HepG2 (cell line): ENCODE data around the gene ASIC2. TPM values are rescaled to one million over a fixed set of nuclear protein-coding genes. Genes with fewer than 3 reads are reported as not detected.

ENCODE experiments used
- ATAC-seq: fragments of 200-7000 bp; cut with Tn5 transposase; 3 replicates; pipeline ENCODE4 v1.9.1; 2020; ENCODE audit warnings: mild to moderate bottlenecking, moderate library complexity
- BruUV-seq: library from RNA; stranded (reverse); fragments of 400-500 nt; replicated peaks from 2 replicates; lab custom pipeline; 2021; lab: Mats Ljungman, UMichigan
- CTCF ChIA-PET: fragments of 300-600 bp; formaldehyde crosslinking; extraction: SDS; loops from one replicate; lab custom pipeline; 2021; ENCODE audit warnings: low total read pairs, inconsistent platforms, low intra/inter-chr PET ratio; lab: Yijun Ruan, JAX
- POLR2A ChIA-PET: fragments of 350-600 bp; sonication (Branson Sonifier 250); formaldehyde crosslinking; loops from one replicate; lab custom pipeline; 2020; ENCODE audit warnings: antibody characterized with exemption, inconsistent platforms; lab: Yijun Ruan, JAX
- DNase-seq: peaks from one replicate; pipeline ENCODE4 v3.0.0-alpha.2; 2015; ENCODE audit warnings: low spot score
- FAIRE-seq: peaks from 3 replicates; lab custom pipeline; 2011; peaks lifted over from hg19 to GRCh38; lab: Jason Lieb, UNC
- H2AFZ ChIP-seq: one replicate; pipeline ENCODE4 v1.6.1; 2011; ENCODE audit warnings: low read length, inconsistent platforms
- H3K27ac ChIP-seq: fragments of 300-600 bp; 3 replicates; pipeline ENCODE4 v1.8.0; 2011; ENCODE audit warnings: mixed run types, mild to moderate bottlenecking, mixed read lengths, low read length, inconsistent platforms; ENCODE audit not compliant: insufficient read depth; ENCODE audit errors: extremely low read length
- H3K27me3 ChIP-seq, 2 experiments: fragments of 200-600 bp in 1 of 2; 2 replicates in 1 of 2; 3 replicates in 1 of 2; pipeline versions ENCODE4 v1.6.0 to v1.8.0; 2011; ENCODE audit warnings: low read length in 2 of 2, mild to moderate bottlenecking in 2 of 2, moderate library complexity in 2 of 2, inconsistent platforms in 1 of 2; ENCODE audit not compliant: insufficient read depth in 2 of 2, control insufficient read depth in 1 of 2
- H3K36me3 ChIP-seq, 2 experiments: fragments of 200-600 bp in 1 of 2; replicated peaks in 1 of 2; 2 replicates in 1 of 2; 3 replicates in 1 of 2; pipeline versions ENCODE4 v1.5.1 to v1.8.0; 2011; ENCODE audit warnings: low read length in 2 of 2, inconsistent platforms in 1 of 2; ENCODE audit not compliant: insufficient read depth in 2 of 2, control insufficient read depth in 1 of 2
- H3K4me1 ChIP-seq: 2 replicates; pipeline ENCODE4 v1.5.1; 2012; ENCODE audit warnings: low read length, inconsistent platforms; ENCODE audit not compliant: insufficient read depth
- H3K4me2 ChIP-seq: 2 replicates; pipeline ENCODE4 v1.6.0; 2011; ENCODE audit warnings: low read depth, low read length, inconsistent platforms
- H3K4me3 ChIP-seq, 3 experiments: fragments of 200-600 bp in 1 of 3; sonication (generic), shearing (Covaris generic) in 1 of 3; replicated peaks in 1 of 3; 2 replicates each; pipeline ENCODE4 v1.5.1; 2011 to 2016; ENCODE audit warnings: low read length in 3 of 3, inconsistent platforms in 2 of 3, low read depth in 2 of 3, mild to moderate bottlenecking in 2 of 3, control low read depth in 1 of 3, mixed read lengths in 1 of 3; ENCODE audit not compliant: insufficient read depth in 1 of 3
- H3K79me2 ChIP-seq: one replicate; pipeline ENCODE4 v1.6.1; 2011; ENCODE audit warnings: low read length, inconsistent platforms; ENCODE audit not compliant: insufficient read depth
- H3K9ac ChIP-seq: 2 replicates; pipeline ENCODE4 v1.6.0; 2011; ENCODE audit warnings: mild to moderate bottlenecking, low read depth, low read length, inconsistent platforms; ENCODE audit not compliant: insufficient read depth
- H3K9me3 ChIP-seq: 2 replicates; pipeline ENCODE4 v1.5.1; 2012; ENCODE audit warnings: mild to moderate bottlenecking, low read length
- H4K20me1 ChIP-seq: 2 replicates; pipeline ENCODE4 v1.6.0; 2011; ENCODE audit warnings: inconsistent platforms, mild to moderate bottlenecking, low read length, moderate library complexity; ENCODE audit not compliant: insufficient read depth
- EHMT2 ChIP-seq: fragments of 200-600 bp; sonication (generic); IDR thresholded peaks from 2 replicates; pipeline ENCODE4 v1.7.0; 2017; ENCODE audit warnings: antibody characterized with exemption, low read depth, low read length, borderline replicate concordance
- KAT8 ChIP-seq: IDR thresholded peaks from 2 replicates; pipeline ENCODE4 v1.6.1; 2016; ENCODE audit warnings: missing genetic modification reagents, missing compliant biosample characterization
- MTA3 ChIP-seq: sonication (generic); formaldehyde crosslinking; IDR thresholded peaks from 2 replicates; pipeline ENCODE4 v1.4.0; 2020; ENCODE audit warnings: missing genetic modification reagents
- ONECUT2 ChIP-seq: sonication (generic); formaldehyde crosslinking; IDR thresholded peaks from 2 replicates; pipeline ENCODE4 v1.4.0; 2020; ENCODE audit warnings: missing genetic modification reagents
- ZKSCAN5 ChIP-seq: sonication (generic); formaldehyde crosslinking; IDR thresholded peaks from 2 replicates; pipeline ENCODE4 v1.5.1; 2020; ENCODE audit warnings: mild to moderate bottlenecking, missing genetic modification reagents
- ZNF292 ChIP-seq: sonication (generic); formaldehyde crosslinking; IDR thresholded peaks from 2 replicates; pipeline ENCODE4 v1.8.1; 2022; ENCODE audit warnings: mild to moderate bottlenecking, low read depth, missing genetic modification reagents, borderline replicate concordance
- ZNF83 ChIP-seq: sonication (generic); formaldehyde crosslinking; IDR thresholded peaks from 2 replicates; pipeline ENCODE4 v1.4.0; 2020; ENCODE audit warnings: missing genetic modification reagents, mild to moderate bottlenecking, borderline replicate concordance
- WGBS: methylation state at CpG from one replicate; pipeline ENCODE4 v1.1.6; 2017; ENCODE audit warnings: low lambda C conversion rate; 5-methylcytosine and 5-hydroxymethylcytosine counted together
- in situ Hi-C: cut with HindIII; loops from 2 replicates; pipeline ENCODE4 v1.10.0; 2017; ENCODE audit warnings: low pct_unique_long_range_greater_than_20kb; ENCODE audit not compliant: extremely low pct_ligation_motif_present
- intact Hi-C: fragments of 100-400 bp; cut with micrococcal nuclease; formaldehyde crosslinking; loops from one replicate; pipeline ENCODE4 v1.10.0; 2022; ENCODE audit not compliant: unreplicated experiment
- polyA plus RNA-seq, 8 experiments: library from polyadenylated mRNA; depleted of rRNA in 3 of 8; stranded (reverse) in 7 of 8; unstranded in 1 of 8; fragments of >200 nt; fragmentation: Illumina TruSeq in 4 of 8; extraction: Trizol in 4 of 8; gene quantifications; 2 replicates each; pipeline versions ENCODE4 v1.2.1 to v1.2.3, GENCODE V29; 2011 to 2016; ENCODE audit warnings: low read depth in 4 of 8, missing spikeins in 1 of 8, mixed read lengths in 1 of 8; ENCODE audit not compliant: insufficient read depth in 1 of 8
- total RNA-seq, 5 experiments: library from RNA; depleted of rRNA; stranded (reverse); fragments of >200 nt; fragmentation: Illumina TruSeq; extraction: Trizol; gene quantifications; 2 replicates each; pipeline ENCODE4 v1.2.3, GENCODE V29; 2016; ENCODE audit warnings: low read depth in 1 of 5
- TF ChIP-seq, protein P1 (sequence below): sonication (generic); formaldehyde crosslinking; IDR thresholded peaks from 2 replicates; pipeline ENCODE4 v1.5.0; 2020; ENCODE audit warnings: mild to moderate bottlenecking, missing genetic modification reagents, borderline replicate concordance

Gene ASIC2
- total and polyA plus RNA-seq, 2 of the 13 experiments (the other 11 are each of a cell fraction or from before 2014, with no cell fraction given) = not detected

DNA sequence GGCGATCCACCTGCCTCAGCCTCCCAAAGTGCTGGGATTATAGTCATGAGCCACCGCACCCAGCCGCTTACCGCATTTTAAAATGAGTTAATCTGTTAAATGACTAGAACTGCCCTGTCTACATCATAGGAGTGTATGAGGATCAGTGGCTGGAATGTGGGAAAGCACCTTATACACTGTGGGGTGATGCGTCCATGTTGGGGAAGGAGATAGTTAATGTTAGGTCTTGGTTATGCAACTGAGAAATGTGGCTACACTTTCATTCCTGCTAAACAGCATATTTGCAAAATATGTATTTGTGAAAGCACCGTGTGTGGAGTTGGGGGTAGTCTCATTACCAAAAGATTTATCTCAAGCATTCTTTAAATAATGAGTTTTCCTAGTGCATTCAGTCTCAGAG, 193.8 kb downstream of the ASIC2 start:
- ChIA-PET CTCF (no interaction called here), POLR2A (no interaction called here)
- Histone ChIP-seq H2AFZ (no peak overlapping the region), H3K9me3 (no peaks in the 10 kb centered on the region), H3K27me3 (peaks cover 0 to 6% of the 10 kb centered on the region in 2 experiments; a peak in 3 of 5 replicates), H3K9ac (no peak overlapping the region), H3K27ac (no peak overlapping the region), H3K4me3 (no peak overlapping the region), H3K4me2 (no peak overlapping the region), H3K4me1 (no peaks in the 10 kb centered on the region), H4K20me1 (no peaks in the 10 kb centered on the region), H3K36me3 (no peaks in the 10 kb centered on the region), H3K79me2 (no peaks in the 10 kb centered on the region)
- 52% methylated on average over 6 of the region's 6 CpGs for WGBS
- in situ Hi-C loops (no loop called here), intact Hi-C loops (no loop called here)
- DNase-seq = no peak
- TF ChIP-seq KAT8 (CRISPR knock-in tag) (no peak), ZNF292 (CRISPR knock-in tag) (no peak), ZNF83 (CRISPR knock-in tag) (no peak), MTA3 (CRISPR knock-in tag) (no peak), EHMT2 (no peak), ZKSCAN5 (CRISPR knock-in tag) (no peak), ONECUT2 (CRISPR knock-in tag) (no peak)
- TF ChIP-seq, protein P1, sequence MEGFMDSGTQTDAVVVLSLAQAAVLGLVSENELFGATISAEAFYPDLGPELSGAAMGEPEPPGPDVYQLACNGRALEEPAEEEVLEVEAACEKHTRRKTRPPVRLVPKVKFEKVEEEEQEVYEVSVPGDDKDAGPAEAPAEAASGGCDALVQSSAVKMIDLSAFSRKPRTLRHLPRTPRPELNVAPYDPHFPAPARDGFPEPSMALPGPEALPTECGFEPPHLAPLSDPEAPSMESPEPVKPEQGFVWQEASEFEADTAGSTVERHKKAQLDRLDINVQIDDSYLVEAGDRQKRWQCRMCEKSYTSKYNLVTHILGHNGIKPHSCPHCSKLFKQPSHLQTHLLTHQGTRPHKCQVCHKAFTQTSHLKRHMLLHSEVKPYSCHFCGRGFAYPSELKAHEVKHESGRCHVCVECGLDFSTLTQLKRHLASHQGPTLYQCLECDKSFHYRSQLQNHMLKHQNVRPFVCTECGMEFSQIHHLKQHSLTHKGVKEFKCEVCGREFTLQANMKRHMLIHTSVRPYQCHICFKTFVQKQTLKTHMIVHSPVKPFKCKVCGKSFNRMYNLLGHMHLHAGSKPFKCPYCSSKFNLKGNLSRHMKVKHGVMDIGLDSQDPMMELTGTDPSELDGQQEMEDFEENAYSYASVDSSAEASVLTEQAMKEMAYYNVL (CRISPR knock-in tag) = no peak
- BruUV-seq = no TSS peak
- FAIRE-seq = no peak
- no peak for ATAC-seq
